NCI-H187 (cell line): ENCODE data around the gene ACO1.

Experiments
- DNase-seq, 2 experiments: peaks; one replicate each; lab custom pipeline; 2025; lab: John Stamatoyannopoulos, UW

The ACO1 gene

GRCh38 chr9:32419921-32420320 lies 35.5 kb downstream of the ACO1 start:
- no peak for DNase-seq

GRCh38 chr9:32422237-32422806 lies 37.9 kb downstream of the ACO1 start:
- DNase-seq, result no peak

GRCh38 chr9:32423371-32423770 lies 38.9 kb downstream of the ACO1 start:
- no peak for DNase-seq

- peak in 1 of 2 experiments; percentile 13 for DNase-seq
Measured at GRCh38 chr9:32424616-32425015, 40.2 kb downstream of the ACO1 start.

GRCh38 chr9:32426278-32426939 lies 42.0 kb downstream of the ACO1 start:
- no peak for DNase-seq

- DNase-seq, result no peak
Measured at GRCh38 chr9:32427111-32427873, 42.8 kb downstream of the ACO1 start.

- DNase-seq, result no peak
Measured at GRCh38 chr9:32430720-32431119, 46.3 kb downstream of the ACO1 start.

GRCh38 chr9:32431196-32431595 lies 46.8 kb downstream of the ACO1 start:
- no peak for DNase-seq

GRCh38 chr9:32431940-32432555 lies 47.6 kb downstream of the ACO1 start:
- no peak for DNase-seq

- no peak for DNase-seq
Measured at GRCh38 chr9:32434892-32435291, 50.4 kb downstream of the ACO1 start.

- DNase-seq, result no peak
Measured at GRCh38 chr9:32441678-32442077, 57.2 kb downstream of the ACO1 start.

GRCh38 chr9:32442433-32442832 lies 58.0 kb downstream of the ACO1 start:
- no peak for DNase-seq

- DNase-seq, result no peak
Measured at GRCh38 chr9:32449969-32450368, 65.5 kb downstream of the ACO1 start.

GRCh38 chr9:32454280-32454679 lies 69.8 kb downstream of the ACO1 start:
- no peak for DNase-seq

- no peak for DNase-seq
Measured at GRCh38 chr9:32455738-32456137, 71.3 kb downstream of the ACO1 start.

- DNase-seq, result no peak
Measured at GRCh38 chr9:32456564-32456963, 72.1 kb downstream of the ACO1 start.

- DNase-seq, result no peak
Measured at GRCh38 chr9:32463500-32464293, 79.3 kb downstream of the ACO1 start.

GRCh38 chr9:32468740-32469139 lies 84.3 kb downstream of the ACO1 start:
- DNase-seq, result no peak

- no peak for DNase-seq
Measured at GRCh38 chr9:32472344-32472743, 87.9 kb downstream of the ACO1 start.

- no peak for DNase-seq
Measured at GRCh38 chr9:32483343-32483742, 98.9 kb downstream of the ACO1 start.

- DNase-seq, result no peak
Measured at GRCh38 chr9:32486839-32487562, 102.6 kb downstream of the ACO1 start.
